ENCODE measurements around the gene BRF1.

DNA sequence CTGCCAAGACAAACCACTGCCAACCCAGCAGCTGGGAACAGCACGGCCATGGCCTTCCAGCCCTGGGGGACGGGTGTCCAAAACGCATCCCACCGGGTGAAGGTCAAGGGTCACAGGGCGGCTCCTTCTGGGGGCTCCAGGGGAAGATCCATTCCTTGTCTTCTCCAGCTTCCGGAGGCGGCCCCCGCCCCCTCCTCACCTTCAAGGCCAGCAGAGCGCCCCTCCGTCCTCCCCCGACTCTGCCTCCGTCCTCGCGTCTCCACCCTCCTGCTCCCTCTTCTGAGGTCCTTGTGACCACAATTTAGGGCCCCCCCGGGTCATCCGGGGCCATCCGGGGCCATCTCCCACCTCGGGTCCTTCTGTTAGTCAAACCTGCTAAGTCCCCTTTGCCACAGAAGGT, 115.8 kb downstream of the BRF1 start:
- TF ChIP-seq, protein P1, sequence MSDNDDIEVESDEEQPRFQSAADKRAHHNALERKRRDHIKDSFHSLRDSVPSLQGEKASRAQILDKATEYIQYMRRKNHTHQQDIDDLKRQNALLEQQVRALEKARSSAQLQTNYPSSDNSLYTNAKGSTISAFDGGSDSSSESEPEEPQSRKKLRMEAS (IDR thresholded peaks at IDR 0.05; ENCODE audit: low read depth), result no peak
- TF ChIP-seq SMC3 (IDR thresholded peaks at IDR 0.05; ENCODE audit: low read depth, low read length) (no peak), MXI1 (IDR thresholded peaks at IDR 0.05; ENCODE audit: low read depth, low read length) (no peak), GATA2 (CRISPR knock-in tag; IDR thresholded peaks at IDR 0.05) (no peak), EP300 (IDR thresholded peaks at IDR 0.05; ENCODE audit: borderline replicate concordance in 1 of 2, low read depth in 1 of 2, low read length in 1 of 2) (no peak), NFIC (IDR thresholded peaks at IDR 0.05; ENCODE audit: borderline replicate concordance) (no peak), JUND (IDR thresholded peaks at IDR 0.05) (no peak), POLR2AphosphoS5 (IDR thresholded peaks at IDR 0.05; ENCODE audit: low read depth, low read length) (no peak), FOSL2 (IDR thresholded peaks at IDR 0.05; ENCODE audit: borderline replicate concordance, low read depth) (no peak)
- TF ChIP-seq, protein P2, sequence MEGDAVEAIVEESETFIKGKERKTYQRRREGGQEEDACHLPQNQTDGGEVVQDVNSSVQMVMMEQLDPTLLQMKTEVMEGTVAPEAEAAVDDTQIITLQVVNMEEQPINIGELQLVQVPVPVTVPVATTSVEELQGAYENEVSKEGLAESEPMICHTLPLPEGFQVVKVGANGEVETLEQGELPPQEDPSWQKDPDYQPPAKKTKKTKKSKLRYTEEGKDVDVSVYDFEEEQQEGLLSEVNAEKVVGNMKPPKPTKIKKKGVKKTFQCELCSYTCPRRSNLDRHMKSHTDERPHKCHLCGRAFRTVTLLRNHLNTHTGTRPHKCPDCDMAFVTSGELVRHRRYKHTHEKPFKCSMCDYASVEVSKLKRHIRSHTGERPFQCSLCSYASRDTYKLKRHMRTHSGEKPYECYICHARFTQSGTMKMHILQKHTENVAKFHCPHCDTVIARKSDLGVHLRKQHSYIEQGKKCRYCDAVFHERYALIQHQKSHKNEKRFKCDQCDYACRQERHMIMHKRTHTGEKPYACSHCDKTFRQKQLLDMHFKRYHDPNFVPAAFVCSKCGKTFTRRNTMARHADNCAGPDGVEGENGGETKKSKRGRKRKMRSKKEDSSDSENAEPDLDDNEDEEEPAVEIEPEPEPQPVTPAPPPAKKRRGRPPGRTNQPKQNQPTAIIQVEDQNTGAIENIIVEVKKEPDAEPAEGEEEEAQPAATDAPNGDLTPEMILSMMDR (IDR thresholded peaks at IDR 0.05), result no peak
- TF ChIP-seq, protein P3, sequence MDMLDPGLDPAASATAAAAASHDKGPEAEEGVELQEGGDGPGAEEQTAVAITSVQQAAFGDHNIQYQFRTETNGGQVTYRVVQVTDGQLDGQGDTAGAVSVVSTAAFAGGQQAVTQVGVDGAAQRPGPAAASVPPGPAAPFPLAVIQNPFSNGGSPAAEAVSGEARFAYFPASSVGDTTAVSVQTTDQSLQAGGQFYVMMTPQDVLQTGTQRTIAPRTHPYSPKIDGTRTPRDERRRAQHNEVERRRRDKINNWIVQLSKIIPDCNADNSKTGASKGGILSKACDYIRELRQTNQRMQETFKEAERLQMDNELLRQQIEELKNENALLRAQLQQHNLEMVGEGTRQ (IDR thresholded peaks at IDR 0.05; ENCODE audit: borderline replicate concordance, low read depth, low read length), result no peak
- TF ChIP-seq, protein P4, sequence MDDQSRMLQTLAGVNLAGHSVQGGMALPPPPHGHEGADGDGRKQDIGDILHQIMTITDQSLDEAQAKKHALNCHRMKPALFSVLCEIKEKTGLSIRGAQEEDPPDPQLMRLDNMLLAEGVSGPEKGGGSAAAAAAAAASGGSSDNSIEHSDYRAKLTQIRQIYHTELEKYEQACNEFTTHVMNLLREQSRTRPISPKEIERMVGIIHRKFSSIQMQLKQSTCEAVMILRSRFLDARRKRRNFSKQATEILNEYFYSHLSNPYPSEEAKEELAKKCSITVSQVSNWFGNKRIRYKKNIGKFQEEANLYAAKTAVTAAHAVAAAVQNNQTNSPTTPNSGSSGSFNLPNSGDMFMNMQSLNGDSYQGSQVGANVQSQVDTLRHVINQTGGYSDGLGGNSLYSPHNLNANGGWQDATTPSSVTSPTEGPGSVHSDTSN (IDR thresholded peaks at IDR 0.05), result no peak
- TF ChIP-seq, protein P5, sequence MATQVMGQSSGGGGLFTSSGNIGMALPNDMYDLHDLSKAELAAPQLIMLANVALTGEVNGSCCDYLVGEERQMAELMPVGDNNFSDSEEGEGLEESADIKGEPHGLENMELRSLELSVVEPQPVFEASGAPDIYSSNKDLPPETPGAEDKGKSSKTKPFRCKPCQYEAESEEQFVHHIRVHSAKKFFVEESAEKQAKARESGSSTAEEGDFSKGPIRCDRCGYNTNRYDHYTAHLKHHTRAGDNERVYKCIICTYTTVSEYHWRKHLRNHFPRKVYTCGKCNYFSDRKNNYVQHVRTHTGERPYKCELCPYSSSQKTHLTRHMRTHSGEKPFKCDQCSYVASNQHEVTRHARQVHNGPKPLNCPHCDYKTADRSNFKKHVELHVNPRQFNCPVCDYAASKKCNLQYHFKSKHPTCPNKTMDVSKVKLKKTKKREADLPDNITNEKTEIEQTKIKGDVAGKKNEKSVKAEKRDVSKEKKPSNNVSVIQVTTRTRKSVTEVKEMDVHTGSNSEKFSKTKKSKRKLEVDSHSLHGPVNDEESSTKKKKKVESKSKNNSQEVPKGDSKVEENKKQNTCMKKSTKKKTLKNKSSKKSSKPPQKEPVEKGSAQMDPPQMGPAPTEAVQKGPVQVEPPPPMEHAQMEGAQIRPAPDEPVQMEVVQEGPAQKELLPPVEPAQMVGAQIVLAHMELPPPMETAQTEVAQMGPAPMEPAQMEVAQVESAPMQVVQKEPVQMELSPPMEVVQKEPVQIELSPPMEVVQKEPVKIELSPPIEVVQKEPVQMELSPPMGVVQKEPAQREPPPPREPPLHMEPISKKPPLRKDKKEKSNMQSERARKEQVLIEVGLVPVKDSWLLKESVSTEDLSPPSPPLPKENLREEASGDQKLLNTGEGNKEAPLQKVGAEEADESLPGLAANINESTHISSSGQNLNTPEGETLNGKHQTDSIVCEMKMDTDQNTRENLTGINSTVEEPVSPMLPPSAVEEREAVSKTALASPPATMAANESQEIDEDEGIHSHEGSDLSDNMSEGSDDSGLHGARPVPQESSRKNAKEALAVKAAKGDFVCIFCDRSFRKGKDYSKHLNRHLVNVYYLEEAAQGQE (IDR thresholded peaks at IDR 0.05; ENCODE audit: low read depth, low read length), result no peak
- TF ChIP-seq, protein P6, sequence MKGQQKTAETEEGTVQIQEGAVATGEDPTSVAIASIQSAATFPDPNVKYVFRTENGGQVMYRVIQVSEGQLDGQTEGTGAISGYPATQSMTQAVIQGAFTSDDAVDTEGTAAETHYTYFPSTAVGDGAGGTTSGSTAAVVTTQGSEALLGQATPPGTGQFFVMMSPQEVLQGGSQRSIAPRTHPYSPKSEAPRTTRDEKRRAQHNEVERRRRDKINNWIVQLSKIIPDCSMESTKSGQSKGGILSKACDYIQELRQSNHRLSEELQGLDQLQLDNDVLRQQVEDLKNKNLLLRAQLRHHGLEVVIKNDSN (IDR thresholded peaks at IDR 0.05; ENCODE audit: borderline replicate concordance, low read depth), result no peak

All from SK-N-SH (cell line).